ENCODE results near the gene NDUFA6. TPM values are rescaled to one million over a fixed set of nuclear protein-coding genes. Genes with fewer than 3 reads are reported as not detected.
"Not testable (repeated sequence)": the region's sequence is repeated elsewhere in the genome, so short reads cannot be mapped to it uniquely, and the experiment has no call there.

NDUFA6 gene
- total RNA-seq (2022) (74.9 and 80.4 TPM in 2 replicates), Bru-seq, nascent RNA (percentile 88 among the genes with signal in this experiment), BruChase-seq, experiment 1, labeled RNA remaining after a 6-hour chase (percentile 94 among the genes with signal in this experiment), BruChase-seq, experiment 2, labeled RNA remaining after a 2-hour chase (percentile 90 among the genes with signal in this experiment)
- long read RNA-seq, transcript NDUFA6-201 (2 exons, 475 nt): minor isoform, 9 of 262 reads
- long read RNA-seq, transcript NDUFA6-202 (3 exons, 1,256 nt): major isoform, 247 of 262 reads
- long read RNA-seq, partial matches to known transcripts: 1 of 262 reads
- long read RNA-seq, other reads (novel, unspliced or antisense): 5 of 262 reads

GRCh38 chr22:42090596-42091454, at the start of gene NDUFA6:
Gene NDUFA6 (minus strand): TSS chr22:42090772. CDS start chr22:42090744, 28 bp downstream.
- Mint-ChIP-seq H3K27me3 (ENCODE audit: insufficient read depth, unreplicated experiment) (no peaks in the 10 kb centered on the region), H3K27ac (ENCODE audit: low read depth, unreplicated experiment) (peak within 1 kb of the TSS; percentile 99), H3K4me3 (ENCODE audit: unreplicated experiment) (peak within 1 kb of the TSS; percentile 96), H3K36me3 (ENCODE audit: insufficient read depth, unreplicated experiment) (peaks cover 42% of the 10 kb centered on the region), H3K9me3 (ENCODE audit: unreplicated experiment) (no peaks in the 10 kb centered on the region), H3K4me1 (ENCODE audit: insufficient read depth, unreplicated experiment) (peaks cover 10% of the 10 kb centered on the region)
- BruUV-seq (replicated peaks): no TSS peak
- peak; percentile 99 for DNase-seq (ENCODE audit: unreplicated experiment)
- peak; percentile 83 for TF ChIP-seq CTCF (IDR thresholded peaks at IDR 0.05; ENCODE audit: unreplicated experiment)
- intact Hi-C loops (cut with micrococcal nuclease): loop anchor here (1.0 to 5.0 kb wide), 5 partner anchors 125 to 382 kb away; no protein-coding TSS in a partner anchor
- POLR2A ChIA-PET: interaction anchor here (0.6 to 4.3 kb wide), 28 partner anchors 9 to 403 kb away, joined by 3 to 142 read pairs (median 4); partner anchors contain the start of genes CCDC134, CENPM, NAGA and SMDT1
- CTCF ChIA-PET: interaction anchor here (0.6 to 2.6 kb wide), 42 partner anchors 10 to 807 kb away, joined by 3 to 15 read pairs (median 4); no protein-coding TSS in a partner anchor

GRCh38 chr22:42140153-42140552, 49.6 kb upstream of the NDUFA6 start:
- DNase-seq (ENCODE audit: unreplicated experiment); H3K36me3 Mint-ChIP-seq (ENCODE audit: insufficient read depth, unreplicated experiment): not testable (repeated sequence)

GRCh38 chr22:42139508-42139907, 48.9 kb upstream of the NDUFA6 start:
- POLR2A ChIA-PET; CTCF ChIA-PET; H3K9me3 Mint-ChIP-seq (ENCODE audit: unreplicated experiment); H3K4me3 Mint-ChIP-seq (ENCODE audit: unreplicated experiment); H3K4me1 Mint-ChIP-seq (ENCODE audit: insufficient read depth, unreplicated experiment); BruUV-seq (replicated peaks); H3K27ac Mint-ChIP-seq (ENCODE audit: low read depth, unreplicated experiment); intact Hi-C loops (cut with micrococcal nuclease); H3K27me3 Mint-ChIP-seq (ENCODE audit: insufficient read depth, unreplicated experiment); H3K36me3 Mint-ChIP-seq (ENCODE audit: insufficient read depth, unreplicated experiment); DNase-seq (ENCODE audit: unreplicated experiment): not testable (repeated sequence)

More at GRCh38 chr22:42140153-42140552, 49.6 kb upstream of the NDUFA6 start:
- H3K9me3 Mint-ChIP-seq (ENCODE audit: unreplicated experiment); H3K27ac Mint-ChIP-seq (ENCODE audit: low read depth, unreplicated experiment); intact Hi-C loops (cut with micrococcal nuclease); BruUV-seq (replicated peaks); POLR2A ChIA-PET; H3K27me3 Mint-ChIP-seq (ENCODE audit: insufficient read depth, unreplicated experiment); H3K4me3 Mint-ChIP-seq (ENCODE audit: unreplicated experiment); H3K4me1 Mint-ChIP-seq (ENCODE audit: insufficient read depth, unreplicated experiment): not testable (repeated sequence)
- CTCF ChIA-PET: interaction anchor here (0.6 kb wide), 1 partner anchor 429 kb away, joined by 3 read pairs; no protein-coding TSS in a partner anchor

- BruUV-seq (replicated peaks): no TSS peak
- H3K4me1 Mint-ChIP-seq (ENCODE audit: insufficient read depth, unreplicated experiment): no peaks in the 10 kb centered on the region
- no peak for TF ChIP-seq CTCF (IDR thresholded peaks at IDR 0.05; ENCODE audit: unreplicated experiment)
- ChIA-PET CTCF (no interaction called here), POLR2A (no interaction called here)
- no peak overlapping the region for H3K27ac Mint-ChIP-seq (ENCODE audit: low read depth, unreplicated experiment)
- peaks cover under 1% of the 10 kb centered on the region for H3K36me3 Mint-ChIP-seq (ENCODE audit: insufficient read depth, unreplicated experiment)
- no peak for DNase-seq (ENCODE audit: unreplicated experiment)
- H3K9me3 Mint-ChIP-seq (ENCODE audit: unreplicated experiment): no peaks in the 10 kb centered on the region
- intact Hi-C loops (cut with micrococcal nuclease): no loop called here
- H3K27me3 Mint-ChIP-seq (ENCODE audit: insufficient read depth, unreplicated experiment): no peaks in the 10 kb centered on the region
- no peak overlapping the region for H3K4me3 Mint-ChIP-seq (ENCODE audit: unreplicated experiment)
These were observed 48.4 kb upstream of the NDUFA6 start for GRCh38 chr22:42138972-42139371.
